Stimulated activated naive B cell treated with anti-CD40 and anti-IgM and Interleukin-4, amounts not matched to agents 10 μg/mL and 1 μg/mL and 100 μg/mL, for 72 hours (primary cell): ENCODE measurements around the gene ITPRIP.
A peak's percentile ranks its signal among the peaks of the same experiment; 100 is the strongest.

ENCODE experiments used
- ATAC-seq, 2 donors: fragments of 150-1000 bp; cut with Tn5 transposase; replicated peaks; 2 replicates each; pipeline ENCODE4 v1.10.0; 2021; ENCODE audit warnings: moderate library complexity in 1 of 2
- DNase-seq: peaks from one replicate; pipeline ENCODE4 v3.0.0; 2021
- H3K27ac Mint-ChIP-seq: one replicate; pipeline ENCODE4 v1.8.0; 2022; ENCODE audit warnings: mild to moderate bottlenecking, mixed read lengths
- H3K27me3 Mint-ChIP-seq, 2 donors: one replicate each; pipeline ENCODE4 v1.8.0; 2022; ENCODE audit warnings: mixed read lengths in 2 of 2
- H3K36me3 Mint-ChIP-seq, 2 donors: one replicate each; pipeline ENCODE4 v1.8.0; 2022; ENCODE audit warnings: mixed read lengths in 2 of 2, mild to moderate bottlenecking in 1 of 2
- H3K4me1 Mint-ChIP-seq, 2 donors: one replicate each; pipeline ENCODE4 v1.8.0; 2022; ENCODE audit warnings: mixed read lengths in 2 of 2, mild to moderate bottlenecking in 1 of 2
- H3K4me3 Mint-ChIP-seq, 2 donors: one replicate each; pipeline ENCODE4 v1.8.0; 2022; ENCODE audit warnings: mild to moderate bottlenecking in 2 of 2, mixed read lengths in 2 of 2, moderate library complexity in 1 of 2
- H3K9me3 Mint-ChIP-seq, 2 donors: one replicate each; pipeline ENCODE4 v1.8.0; 2022; ENCODE audit warnings: mixed read lengths in 2 of 2, mild to moderate bottlenecking in 1 of 2

The ITPRIP gene

DNA sequence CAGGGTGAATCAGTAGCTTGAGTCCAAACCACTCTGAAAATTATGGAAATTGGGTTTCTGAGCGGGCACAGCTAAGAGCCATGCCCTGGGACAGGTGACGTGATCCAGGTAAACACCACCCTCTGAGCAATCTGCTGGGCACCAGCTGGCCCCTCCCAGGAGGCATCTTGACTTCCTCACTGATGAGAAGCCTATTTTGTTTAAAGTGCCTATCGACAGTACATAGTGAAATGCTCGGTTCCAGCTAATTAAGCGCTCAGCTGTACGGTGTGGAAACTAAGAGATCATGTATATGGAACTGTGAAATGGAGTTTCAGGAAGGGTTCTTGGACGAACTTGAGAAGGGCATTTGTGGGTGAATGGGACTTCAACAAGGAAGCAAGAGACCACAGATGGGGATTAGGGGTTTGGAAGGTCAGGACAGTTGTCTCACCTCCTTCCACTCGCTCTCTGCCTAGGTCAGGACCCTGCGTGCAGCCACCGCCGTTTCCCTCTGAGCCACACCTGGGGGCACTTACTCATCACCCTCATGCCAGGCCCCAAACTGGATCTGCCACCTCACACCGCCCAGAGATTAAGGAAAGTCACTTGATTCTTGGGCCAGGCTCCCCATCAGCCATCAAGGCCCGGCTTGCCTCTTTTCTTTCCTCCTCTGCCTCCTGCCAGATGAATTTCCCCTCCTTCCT lies 3.2 kb downstream of the ITPRIP start:
- DNase-seq (no peak), ATAC-seq (no peak)
- peaks cover 8 to 25% of the 10 kb centered on the region in 2 donors for H3K36me3 Mint-ChIP-seq
- H3K4me3 Mint-ChIP-seq: peak overlapping the region; percentile 36 to 60
- peaks cover 58 to 76% of the 10 kb centered on the region in 2 donors for H3K4me1 Mint-ChIP-seq
- H3K27ac Mint-ChIP-seq: peak overlapping the region; percentile 62
- H3K27me3 Mint-ChIP-seq: no peaks in the 10 kb centered on the region
- H3K9me3 Mint-ChIP-seq: no peaks in the 10 kb centered on the region

DNA sequence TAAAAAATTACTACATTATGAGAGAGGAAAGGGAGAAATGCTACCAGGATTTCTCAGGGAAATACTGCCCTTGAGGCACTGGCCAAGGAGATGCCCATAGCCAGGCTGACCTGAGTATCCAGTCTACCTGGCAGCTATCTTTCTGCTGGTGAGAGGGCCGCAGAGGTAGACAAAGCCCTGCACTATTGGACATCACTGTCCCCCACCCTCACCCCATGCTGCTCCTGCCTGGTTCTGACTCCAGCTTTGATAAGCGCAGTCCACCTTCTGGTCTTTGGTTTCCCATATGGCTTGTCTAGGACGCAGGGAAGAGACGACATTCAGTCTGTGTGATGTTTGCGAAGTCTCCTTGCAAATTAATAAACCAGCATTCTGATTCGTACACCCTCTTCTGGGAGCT lies 3.7 kb downstream of the ITPRIP start:
- peak overlapping the region; percentile 20 for H3K27ac Mint-ChIP-seq
- no peak overlapping the region for H3K4me3 Mint-ChIP-seq
- H3K9me3 Mint-ChIP-seq: no peaks in the 10 kb centered on the region
- H3K4me1 Mint-ChIP-seq: peaks cover 58 to 76% of the 10 kb centered on the region in 2 donors
- peaks cover 8 to 25% of the 10 kb centered on the region in 2 donors for H3K36me3 Mint-ChIP-seq
- DNase-seq (no peak), ATAC-seq (no peak)
- no peaks in the 10 kb centered on the region for H3K27me3 Mint-ChIP-seq

DNA sequence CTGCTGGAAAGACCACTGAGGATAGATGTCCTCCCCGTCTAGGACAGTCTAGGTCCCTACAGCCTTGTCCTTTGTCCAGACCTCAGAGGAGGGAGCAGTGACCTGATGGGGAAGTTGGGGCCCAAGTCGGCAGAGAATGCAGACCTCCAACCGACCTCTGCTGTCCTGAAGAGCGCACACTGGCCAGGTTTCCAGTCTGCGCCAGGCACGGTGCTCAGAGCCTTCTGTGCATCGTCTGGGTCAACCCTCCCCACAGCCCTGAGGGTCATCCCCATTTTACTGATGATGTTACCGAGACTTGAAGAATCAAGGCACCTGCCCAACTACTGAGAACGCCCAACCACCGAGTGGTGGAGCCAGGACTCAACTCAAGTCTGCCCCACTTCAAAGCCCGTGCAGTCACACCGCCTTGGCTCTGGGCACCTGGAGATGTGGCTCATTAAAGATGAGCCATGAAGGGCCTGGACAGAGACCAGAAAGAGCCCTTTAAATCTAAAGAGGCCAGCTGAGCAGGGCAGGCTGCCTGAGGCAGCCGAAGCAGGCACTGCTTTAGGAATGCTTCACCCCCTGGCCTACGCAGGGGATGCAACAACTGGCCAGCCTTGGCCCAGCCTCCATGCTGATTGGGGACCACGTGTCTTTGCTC lies 4.4 kb downstream of the ITPRIP start:
- no peak for ATAC-seq
- no peak for DNase-seq
- Mint-ChIP-seq H3K36me3 (peaks cover 8 to 25% of the 10 kb centered on the region in 2 donors), H3K4me3 (no peak overlapping the region), H3K27me3 (no peaks in the 10 kb centered on the region), H3K9me3 (no peaks in the 10 kb centered on the region), H3K4me1 (peaks cover 60 to 76% of the 10 kb centered on the region in 2 donors), H3K27ac (peak overlapping the region; percentile 60)

DNA sequence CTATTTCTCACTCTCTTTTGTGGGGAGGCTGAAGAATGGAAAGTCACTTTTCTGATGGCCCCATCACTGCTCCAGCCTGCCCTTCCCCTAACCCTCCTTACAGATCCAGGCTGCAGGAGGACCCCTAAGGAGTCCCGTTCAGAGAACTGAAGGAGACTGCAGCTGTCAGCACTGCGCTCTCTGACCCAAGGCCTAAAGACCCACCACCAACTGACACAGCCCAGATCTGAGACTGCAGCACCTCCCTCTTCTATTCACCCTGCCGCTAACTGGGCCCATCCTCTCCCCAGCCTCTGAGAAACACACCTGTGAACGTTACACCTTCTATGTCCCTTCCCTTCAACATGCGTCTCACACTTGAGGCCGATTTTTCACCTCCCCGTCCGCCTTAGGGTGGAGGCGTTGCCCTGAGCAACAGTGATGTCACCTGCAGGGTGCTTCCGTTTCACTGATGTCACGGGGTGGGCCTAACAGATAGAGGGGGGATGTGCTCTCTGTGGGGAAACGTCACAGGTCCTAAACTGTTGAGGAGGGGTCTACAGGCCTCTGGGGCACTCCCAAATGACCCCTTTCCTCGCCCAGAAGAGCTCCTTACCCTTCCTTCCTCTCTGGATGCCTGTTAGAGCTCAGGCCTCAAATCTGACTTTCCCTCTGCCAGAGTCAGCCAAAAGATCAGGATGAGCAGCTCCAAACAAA lies 5.1 kb downstream of the ITPRIP start:
- no peaks in the 10 kb centered on the region for H3K27me3 Mint-ChIP-seq
- no peaks in the 10 kb centered on the region for H3K9me3 Mint-ChIP-seq
- H3K4me1 Mint-ChIP-seq: peaks cover 64 to 82% of the 10 kb centered on the region in 2 donors
- no peak overlapping the region for H3K4me3 Mint-ChIP-seq
- peak overlapping the region; percentile 60 for H3K27ac Mint-ChIP-seq
- H3K36me3 Mint-ChIP-seq: peaks cover 8 to 27% of the 10 kb centered on the region in 2 donors
- ATAC-seq: no peak
- DNase-seq: no peak

DNA sequence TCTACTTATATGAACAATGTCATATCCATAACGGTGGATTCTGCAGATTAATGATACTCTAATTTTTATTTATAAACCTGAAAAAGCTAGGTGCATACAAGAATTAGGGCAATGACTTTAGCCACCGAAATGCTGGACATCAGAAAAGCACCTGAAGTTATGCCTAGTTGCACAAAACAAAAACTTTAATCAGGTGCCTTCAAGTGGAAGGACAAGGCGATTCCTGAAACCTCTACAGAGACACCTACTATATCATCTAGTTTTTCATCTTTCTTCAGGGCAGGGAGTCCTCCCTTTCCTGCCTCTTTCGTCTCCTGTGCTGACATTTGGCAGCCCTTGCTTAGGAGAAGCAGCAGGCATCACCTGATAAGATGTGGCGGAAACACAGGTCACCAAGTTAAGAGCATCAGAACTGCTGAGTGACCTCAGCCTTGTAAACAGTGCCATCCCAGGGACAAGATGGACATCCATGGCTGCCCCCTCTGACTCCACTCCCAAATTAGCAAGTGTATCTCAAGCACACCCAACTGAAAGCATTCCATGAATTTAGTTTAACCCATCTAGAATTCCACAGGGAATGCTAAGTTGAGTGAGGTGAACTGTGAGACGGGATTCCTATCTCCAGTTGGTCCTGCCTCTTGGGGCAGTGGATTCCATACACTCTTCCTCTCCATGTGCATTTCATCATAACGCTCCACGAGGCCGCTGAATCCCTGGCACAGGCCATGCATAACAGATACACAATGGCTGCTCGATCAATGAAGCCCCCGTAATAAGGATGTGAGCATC lies 5.8 kb downstream of the ITPRIP start:
- ATAC-seq: no peak
- Mint-ChIP-seq H3K36me3 (peaks cover 8 to 32% of the 10 kb centered on the region in 2 donors), H3K27ac (no peak overlapping the region), H3K27me3 (no peaks in the 10 kb centered on the region), H3K4me3 (no peak overlapping the region), H3K9me3 (no peaks in the 10 kb centered on the region), H3K4me1 (peaks cover 72 to 89% of the 10 kb centered on the region in 2 donors)
- no peak for DNase-seq

DNA sequence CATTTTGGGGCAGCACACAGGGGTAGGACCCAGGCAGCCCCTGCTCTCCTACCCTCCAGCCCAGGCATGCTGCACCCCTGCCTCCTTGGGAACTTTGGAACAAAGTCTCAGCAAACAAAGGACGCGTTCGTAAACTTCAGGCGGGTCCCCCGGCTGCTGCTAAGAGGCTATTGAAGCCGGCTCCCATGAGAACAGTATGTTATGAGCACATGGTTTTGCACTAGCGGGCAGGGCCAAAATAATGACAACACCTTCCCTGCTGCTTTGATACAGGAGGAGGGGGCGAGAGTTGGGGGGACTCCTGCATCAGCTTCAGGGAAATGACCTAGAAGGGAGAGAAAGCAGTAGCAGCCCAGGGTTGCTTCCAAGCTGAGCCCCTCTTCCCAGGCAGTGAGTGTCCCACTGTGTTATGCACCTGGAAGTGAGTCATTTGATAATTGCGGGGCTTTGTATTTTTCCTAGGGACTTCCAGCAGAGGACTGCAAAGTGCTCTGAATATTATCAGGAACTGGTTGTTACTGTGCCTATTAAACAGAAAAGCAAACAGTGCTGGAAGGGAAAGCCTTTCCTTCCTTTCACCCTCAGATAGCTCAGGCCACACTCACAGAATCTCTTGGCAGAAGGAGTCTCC lies 6.9 kb downstream of the ITPRIP start:
- no peaks in the 10 kb centered on the region for H3K9me3 Mint-ChIP-seq
- no peak overlapping the region for H3K4me3 Mint-ChIP-seq
- DNase-seq: no peak
- H3K27ac Mint-ChIP-seq: peak overlapping the region; percentile 7
- peaks cover 8 to 38% of the 10 kb centered on the region in 2 donors for H3K36me3 Mint-ChIP-seq
- H3K4me1 Mint-ChIP-seq: peaks cover 77 to 92% of the 10 kb centered on the region in 2 donors
- no peaks in the 10 kb centered on the region for H3K27me3 Mint-ChIP-seq
- ATAC-seq: no peak

DNA sequence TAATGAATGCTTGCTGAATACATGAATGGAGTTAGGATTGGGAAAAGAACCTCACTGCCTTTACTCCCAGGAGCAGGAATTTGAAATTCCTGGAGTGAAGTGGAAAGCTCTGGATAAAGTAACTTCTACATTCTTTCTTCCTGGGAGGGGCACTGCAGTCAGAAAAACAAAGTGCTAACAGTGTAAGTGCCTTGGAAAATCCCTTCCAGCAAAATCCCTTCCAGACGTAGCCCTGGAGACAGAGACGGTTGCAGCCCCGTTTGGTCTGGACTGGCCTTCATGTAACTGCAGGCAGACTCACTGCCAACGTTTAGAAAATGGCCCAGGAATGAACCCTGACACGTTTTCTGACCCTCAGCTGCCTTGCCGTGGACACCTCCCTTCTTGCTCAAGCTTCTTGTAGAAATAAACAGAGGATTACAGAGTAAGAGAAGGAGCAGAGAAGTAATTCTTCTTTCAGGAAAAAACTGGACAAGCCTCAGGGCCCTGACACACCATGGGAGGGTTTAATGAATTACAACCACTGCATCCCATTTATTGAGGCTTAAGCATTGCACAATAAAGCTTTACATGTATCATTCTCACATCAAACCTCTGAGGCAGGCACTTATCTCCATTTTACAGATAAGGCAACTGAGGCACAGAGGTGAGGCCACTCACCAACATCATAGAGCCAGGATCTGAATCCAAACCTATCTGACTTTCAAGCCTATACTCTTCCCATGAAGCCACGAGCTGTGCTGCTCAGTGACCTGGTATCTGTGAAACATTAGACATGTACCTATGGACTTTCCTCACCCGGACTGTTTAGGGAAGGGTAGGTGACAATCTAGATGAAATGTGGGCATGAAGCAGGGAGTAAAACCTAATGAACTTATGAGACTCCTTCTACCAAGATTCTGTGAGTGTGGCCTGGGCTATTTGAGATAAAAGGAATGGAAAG lies 7.8 kb downstream of the ITPRIP start:
- Mint-ChIP-seq H3K4me1 (peaks cover 77 to 92% of the 10 kb centered on the region in 2 donors), H3K4me3 (no peak overlapping the region), H3K9me3 (no peaks in the 10 kb centered on the region), H3K36me3 (peaks cover 12 to 44% of the 10 kb centered on the region in 2 donors), H3K27me3 (no peaks in the 10 kb centered on the region), H3K27ac (peak overlapping the region; percentile 7)
- ATAC-seq: no peak
- no peak for DNase-seq

DNA sequence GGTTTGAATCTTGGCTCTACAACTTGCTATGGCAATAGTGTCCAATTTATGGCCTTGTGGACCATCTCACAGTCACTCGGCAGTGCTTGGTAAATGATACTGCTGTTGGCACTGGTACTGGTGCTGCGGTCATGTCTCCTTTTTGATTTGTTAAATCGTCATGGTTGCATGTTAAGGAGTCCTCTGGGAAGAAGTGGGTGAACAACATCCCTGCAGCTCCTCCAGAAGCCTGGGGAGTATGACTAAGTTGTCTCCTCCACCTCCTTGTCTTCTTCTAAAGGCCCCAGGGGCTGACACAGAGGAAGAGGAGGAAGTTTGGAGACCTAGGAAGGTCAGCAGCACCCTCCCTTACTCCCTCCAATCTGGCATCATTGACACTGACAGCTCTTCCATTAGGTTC lies 8.5 kb downstream of the ITPRIP start:
- no peak for DNase-seq
- Mint-ChIP-seq H3K36me3 (peaks cover 18 to 42% of the 10 kb centered on the region in 2 donors), H3K9me3 (no peaks in the 10 kb centered on the region), H3K27ac (no peak overlapping the region), H3K27me3 (no peaks in the 10 kb centered on the region), H3K4me1 (peaks cover 76 to 92% of the 10 kb centered on the region in 2 donors), H3K4me3 (no peak overlapping the region)
- ATAC-seq: no peak

DNA sequence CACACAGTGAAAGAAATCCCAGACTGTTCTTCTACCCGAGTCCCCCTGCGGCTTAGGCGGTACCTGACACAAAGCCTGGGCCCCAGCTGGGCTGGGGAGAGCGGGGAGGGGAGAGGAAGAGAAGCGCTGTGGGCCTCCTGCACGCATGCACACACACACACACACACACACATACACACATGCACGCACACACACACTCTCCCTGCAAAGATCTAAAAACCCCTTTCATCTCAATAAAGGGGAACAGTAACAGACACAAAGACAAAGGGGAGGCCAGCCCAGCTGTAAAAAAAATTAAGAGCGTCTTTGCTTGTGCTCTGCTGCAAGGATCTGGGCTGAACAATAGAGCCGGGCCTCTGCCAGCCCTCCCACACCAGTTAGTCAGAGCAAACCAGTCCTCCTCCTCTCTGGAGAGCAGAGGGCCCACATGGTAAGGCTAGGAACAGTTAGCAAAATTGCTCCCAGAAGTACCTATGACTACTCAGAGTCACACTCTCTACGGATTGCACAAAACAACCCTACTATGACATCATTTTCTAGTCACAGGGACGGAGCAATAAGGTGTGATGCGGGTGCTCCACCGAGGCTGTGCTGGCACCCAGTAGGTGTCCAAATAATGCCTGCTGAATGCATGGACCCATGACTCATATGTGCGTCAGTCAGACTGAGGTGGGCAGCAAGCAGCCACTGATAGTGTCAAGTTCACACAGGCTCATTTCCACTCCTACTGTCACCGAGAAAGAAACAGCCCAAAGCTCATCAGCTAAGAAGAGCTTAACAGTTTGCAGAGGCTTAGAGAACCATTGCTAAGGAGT lies 9.2 kb downstream of the ITPRIP start:
- DNase-seq (peak; percentile 70), ATAC-seq (peak; percentile 81 to 88)
- Mint-ChIP-seq H3K4me3 (peak overlapping the region; percentile 75 to 80), H3K36me3 (peaks cover 24 to 46% of the 10 kb centered on the region in 2 donors), H3K27ac (peak overlapping the region; percentile 93), H3K27me3 (no peaks in the 10 kb centered on the region), H3K4me1 (peaks cover 81 to 96% of the 10 kb centered on the region in 2 donors), H3K9me3 (no peaks in the 10 kb centered on the region)

DNA sequence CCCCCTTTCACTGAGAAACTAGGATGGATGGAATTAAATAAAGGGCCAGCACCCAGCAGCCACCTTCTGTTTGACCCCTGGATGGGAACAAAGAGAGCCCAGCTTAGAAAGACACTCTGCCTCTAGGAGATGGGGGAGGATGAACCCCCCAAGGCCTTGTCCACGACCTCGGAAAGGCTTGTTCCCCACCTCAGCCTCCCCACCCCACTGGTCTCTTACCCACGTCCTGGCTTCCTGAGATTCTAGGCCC lies 9.7 kb downstream of the ITPRIP start:
- peaks cover 27 to 51% of the 10 kb centered on the region in 2 donors for H3K36me3 Mint-ChIP-seq
- H3K27ac Mint-ChIP-seq: peak overlapping the region; percentile 93
- H3K4me3 Mint-ChIP-seq: peak overlapping the region; percentile 75 to 80
- DNase-seq (no peak), ATAC-seq (no peak)
- H3K9me3 Mint-ChIP-seq: no peaks in the 10 kb centered on the region
- peaks cover 86 to 97% of the 10 kb centered on the region in 2 donors for H3K4me1 Mint-ChIP-seq
- H3K27me3 Mint-ChIP-seq: no peaks in the 10 kb centered on the region

DNA sequence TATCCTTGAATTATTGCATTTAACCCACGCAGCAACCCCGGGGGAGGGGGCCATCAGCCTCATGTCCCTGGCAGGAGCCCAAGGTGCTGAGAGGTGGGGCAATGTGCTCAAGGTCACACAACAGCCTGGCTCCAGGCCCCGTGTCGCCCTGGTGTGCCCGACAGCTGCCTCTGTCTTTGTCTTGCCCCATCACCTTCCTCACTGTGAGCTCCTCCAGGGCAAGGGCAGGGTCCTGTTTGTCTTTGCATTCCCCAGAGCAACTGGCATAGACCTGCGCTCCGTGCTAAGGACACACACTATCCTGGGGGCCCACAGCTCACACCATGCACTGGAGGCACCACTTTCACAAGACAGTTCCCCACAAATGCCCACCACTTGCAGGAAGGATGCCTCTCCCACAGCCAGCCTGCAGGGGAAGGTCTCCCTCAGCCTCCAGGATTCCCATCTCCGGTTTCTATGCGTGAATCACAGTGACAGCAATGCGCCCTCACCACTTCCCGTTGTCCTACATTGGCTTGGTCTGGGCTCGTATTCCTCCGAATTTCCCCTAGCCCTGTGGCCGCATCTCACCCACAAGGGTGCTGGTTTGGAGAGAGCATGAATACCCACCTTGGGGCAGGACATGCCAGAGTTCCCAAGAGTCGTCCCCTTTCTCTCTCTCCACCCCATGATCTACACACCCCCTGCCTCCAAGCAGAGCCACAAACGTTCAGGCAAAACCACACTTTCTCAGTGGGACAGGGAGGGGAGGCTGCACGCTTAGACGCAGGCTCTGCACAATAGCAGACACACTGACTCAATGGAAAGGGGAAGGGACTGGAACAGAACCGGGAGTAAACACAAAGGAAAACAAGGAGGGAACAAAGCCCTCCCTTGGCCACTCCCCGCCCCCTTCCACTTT lies 10.3 kb downstream of the ITPRIP start:
- no peaks in the 10 kb centered on the region for H3K9me3 Mint-ChIP-seq

More for the DNA sequence above, 10.3 kb downstream of the ITPRIP start:
- ATAC-seq: no peak
- Mint-ChIP-seq H3K27me3 (no peaks in the 10 kb centered on the region), H3K36me3 (peaks cover 26 to 46% of the 10 kb centered on the region in 2 donors), H3K4me1 (peaks cover 83 to 97% of the 10 kb centered on the region in 2 donors), H3K4me3 (peak overlapping the region; percentile 50 to 75), H3K27ac (peak overlapping the region; percentile 81)
- no peak for DNase-seq
